Measurements from ENCODE around the gene RAB3D.

DNA sequence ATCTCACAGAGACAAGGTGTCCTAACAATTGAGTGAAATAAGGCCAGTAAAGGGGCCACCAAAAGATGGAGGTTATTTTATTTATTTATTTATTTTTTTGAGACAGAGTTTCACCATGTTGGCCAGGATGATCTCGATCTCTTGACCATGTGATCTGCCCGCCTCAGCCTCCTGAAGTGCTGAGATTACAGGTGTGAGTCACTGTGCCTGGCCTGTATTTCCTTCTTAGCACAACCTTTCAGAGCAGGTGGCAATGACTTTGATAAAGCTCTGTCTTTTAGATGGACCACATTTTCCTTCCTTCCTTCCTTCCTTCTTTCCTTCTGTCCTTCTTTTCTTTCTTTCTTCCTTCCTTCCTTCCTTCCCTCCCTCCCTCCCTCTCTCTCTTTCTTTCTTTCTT lies 66.2 kb downstream of the RAB3D start:
- TF ChIP-seq, protein P1, sequence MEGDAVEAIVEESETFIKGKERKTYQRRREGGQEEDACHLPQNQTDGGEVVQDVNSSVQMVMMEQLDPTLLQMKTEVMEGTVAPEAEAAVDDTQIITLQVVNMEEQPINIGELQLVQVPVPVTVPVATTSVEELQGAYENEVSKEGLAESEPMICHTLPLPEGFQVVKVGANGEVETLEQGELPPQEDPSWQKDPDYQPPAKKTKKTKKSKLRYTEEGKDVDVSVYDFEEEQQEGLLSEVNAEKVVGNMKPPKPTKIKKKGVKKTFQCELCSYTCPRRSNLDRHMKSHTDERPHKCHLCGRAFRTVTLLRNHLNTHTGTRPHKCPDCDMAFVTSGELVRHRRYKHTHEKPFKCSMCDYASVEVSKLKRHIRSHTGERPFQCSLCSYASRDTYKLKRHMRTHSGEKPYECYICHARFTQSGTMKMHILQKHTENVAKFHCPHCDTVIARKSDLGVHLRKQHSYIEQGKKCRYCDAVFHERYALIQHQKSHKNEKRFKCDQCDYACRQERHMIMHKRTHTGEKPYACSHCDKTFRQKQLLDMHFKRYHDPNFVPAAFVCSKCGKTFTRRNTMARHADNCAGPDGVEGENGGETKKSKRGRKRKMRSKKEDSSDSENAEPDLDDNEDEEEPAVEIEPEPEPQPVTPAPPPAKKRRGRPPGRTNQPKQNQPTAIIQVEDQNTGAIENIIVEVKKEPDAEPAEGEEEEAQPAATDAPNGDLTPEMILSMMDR (IDR thresholded peaks at IDR 0.05 in 2 of 3, conservative IDR thresholded peaks at IDR 0.05 in 1 of 3; ENCODE audit: borderline replicate concordance in 1 of 3, insufficient read depth in 1 of 3, low read depth in 2 of 3, low read length in 2 of 3), result no peak
- TF ChIP-seq POLR2AphosphoS5 (IDR thresholded peaks at IDR 0.05; ENCODE audit: low read depth, low read length), result no peak
- TF ChIP-seq SRF (IDR thresholded peaks at IDR 0.05; ENCODE audit: low read depth), result no peak
- TF ChIP-seq CEBPB (IDR thresholded peaks at IDR 0.05; ENCODE audit: low read depth), result no peak
- TF ChIP-seq EZH2 (IDR thresholded peaks at IDR 0.05), result no peak
- TF ChIP-seq ZNF274 (IDR thresholded peaks at IDR 0.05; ENCODE audit: low read depth, low read length), result no peak
- TF ChIP-seq POLR2A (IDR thresholded peaks at IDR 0.05; ENCODE audit: borderline replicate concordance, extremely low read depth, insufficient read depth, insufficient read length), result no peak
- TF ChIP-seq EGR1 (IDR thresholded peaks at IDR 0.05; ENCODE audit: low read depth), result no peak
- no peak for TF ChIP-seq JUND (IDR thresholded peaks at IDR 0.05)
- TF ChIP-seq YY1 (IDR thresholded peaks at IDR 0.05; ENCODE audit: extremely low read depth, insufficient replicate concordance, low read depth, low read length), result no peak
- TF ChIP-seq FOSL1 (IDR thresholded peaks at IDR 0.05; ENCODE audit: low read depth), result no peak
- TF ChIP-seq, protein P2, sequence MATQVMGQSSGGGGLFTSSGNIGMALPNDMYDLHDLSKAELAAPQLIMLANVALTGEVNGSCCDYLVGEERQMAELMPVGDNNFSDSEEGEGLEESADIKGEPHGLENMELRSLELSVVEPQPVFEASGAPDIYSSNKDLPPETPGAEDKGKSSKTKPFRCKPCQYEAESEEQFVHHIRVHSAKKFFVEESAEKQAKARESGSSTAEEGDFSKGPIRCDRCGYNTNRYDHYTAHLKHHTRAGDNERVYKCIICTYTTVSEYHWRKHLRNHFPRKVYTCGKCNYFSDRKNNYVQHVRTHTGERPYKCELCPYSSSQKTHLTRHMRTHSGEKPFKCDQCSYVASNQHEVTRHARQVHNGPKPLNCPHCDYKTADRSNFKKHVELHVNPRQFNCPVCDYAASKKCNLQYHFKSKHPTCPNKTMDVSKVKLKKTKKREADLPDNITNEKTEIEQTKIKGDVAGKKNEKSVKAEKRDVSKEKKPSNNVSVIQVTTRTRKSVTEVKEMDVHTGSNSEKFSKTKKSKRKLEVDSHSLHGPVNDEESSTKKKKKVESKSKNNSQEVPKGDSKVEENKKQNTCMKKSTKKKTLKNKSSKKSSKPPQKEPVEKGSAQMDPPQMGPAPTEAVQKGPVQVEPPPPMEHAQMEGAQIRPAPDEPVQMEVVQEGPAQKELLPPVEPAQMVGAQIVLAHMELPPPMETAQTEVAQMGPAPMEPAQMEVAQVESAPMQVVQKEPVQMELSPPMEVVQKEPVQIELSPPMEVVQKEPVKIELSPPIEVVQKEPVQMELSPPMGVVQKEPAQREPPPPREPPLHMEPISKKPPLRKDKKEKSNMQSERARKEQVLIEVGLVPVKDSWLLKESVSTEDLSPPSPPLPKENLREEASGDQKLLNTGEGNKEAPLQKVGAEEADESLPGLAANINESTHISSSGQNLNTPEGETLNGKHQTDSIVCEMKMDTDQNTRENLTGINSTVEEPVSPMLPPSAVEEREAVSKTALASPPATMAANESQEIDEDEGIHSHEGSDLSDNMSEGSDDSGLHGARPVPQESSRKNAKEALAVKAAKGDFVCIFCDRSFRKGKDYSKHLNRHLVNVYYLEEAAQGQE (IDR thresholded peaks at IDR 0.05; ENCODE audit: low read depth), result no peak

Data from HCT116 (cell line).